GM23338 (cell line): ENCODE data around the gene CD40LG. TPM values are rescaled to one million over a fixed set of nuclear protein-coding genes. Genes with fewer than 3 reads are reported as not detected.

Source experiments
- ATAC-seq: fragments of 200-7000 bp; cut with Tn5 transposase; 3 replicates; pipeline ENCODE4 v1.9.1; 2020
- DNase-seq: peaks from one replicate; pipeline ENCODE4 v3.0.0-alpha.2; 2015; ENCODE audit warnings: low spot score
- H2AFZ ChIP-seq: fragments of 200-600 bp; sonication (generic); 2 replicates; pipeline ENCODE4 v1.8.0; 2016; ENCODE audit warnings: antibody characterized with exemption, mild to moderate bottlenecking, moderate library complexity
- H3F3A ChIP-seq: fragments of 200-600 bp; sonication (generic); replicated peaks from 2 replicates; pipeline ENCODE4 v1.8.0; 2017; ENCODE audit warnings: antibody characterized with exemption, mixed run types, low read depth
- H3K27ac ChIP-seq: fragments of 200-600 bp; sonication (generic); 2 replicates; pipeline ENCODE4 v1.6.1; 2016; ENCODE audit warnings: low read depth
- H3K27me3 ChIP-seq: fragments of 200-600 bp; sonication (generic); 2 replicates; pipeline ENCODE4 v1.8.0; 2016; ENCODE audit warnings: mild to moderate bottlenecking, mixed run types, moderate library complexity; ENCODE audit not compliant: insufficient read depth
- H3K36me3 ChIP-seq: fragments of 200-600 bp; sonication (generic); 2 replicates; pipeline ENCODE4 v1.8.0; 2016; ENCODE audit warnings: mild to moderate bottlenecking; ENCODE audit not compliant: insufficient read depth
- H3K4me1 ChIP-seq: fragments of 200-600 bp; sonication (generic); 2 replicates; pipeline ENCODE4 v1.8.0; 2016; ENCODE audit warnings: mild to moderate bottlenecking, moderate library complexity; ENCODE audit not compliant: insufficient read depth
- H3K4me2 ChIP-seq: fragments of 200-600 bp; sonication (generic); 2 replicates; pipeline ENCODE4 v1.7.1; 2017; ENCODE audit warnings: mixed run types
- H3K4me3 ChIP-seq: fragments of 200-600 bp; sonication (generic); 2 replicates; pipeline ENCODE4 v1.6.1; 2016; ENCODE audit warnings: mixed run types
- H3K79me2 ChIP-seq: fragments of 200-600 bp; sonication (generic); replicated peaks from 2 replicates; pipeline ENCODE4 v1.8.0; 2017; ENCODE audit warnings: mild to moderate bottlenecking; ENCODE audit not compliant: insufficient read depth
- H3K9me2 ChIP-seq: fragments of 200-600 bp; sonication (generic); 2 replicates; pipeline ENCODE4 v1.8.0; 2017; ENCODE audit not compliant: insufficient read depth
- H4K20me1 ChIP-seq: fragments of 200-600 bp; sonication (generic); replicated peaks from 2 replicates; pipeline ENCODE4 v1.8.0; 2017; ENCODE audit warnings: mild to moderate bottlenecking; ENCODE audit not compliant: insufficient read depth
- H3K27ac Mint-ChIP-seq: 2 replicates; pipeline ENCODE4 v1.8.0; 2020; ENCODE audit warnings: inconsistent platforms, mild to moderate bottlenecking, moderate library complexity, mixed read lengths
- H3K27me3 Mint-ChIP-seq: 3 replicates; pipeline ENCODE4 v1.8.0; 2022; ENCODE audit warnings: low read depth, mild to moderate bottlenecking, moderate library complexity, mixed read lengths, inconsistent platforms; ENCODE audit not compliant: insufficient read depth, poor library complexity
- H3K36me3 Mint-ChIP-seq: 3 replicates; pipeline ENCODE4 v1.8.0; 2021; ENCODE audit warnings: low read depth, mild to moderate bottlenecking, inconsistent platforms, moderate library complexity, mixed read lengths
- H3K4me1 Mint-ChIP-seq: 3 replicates; pipeline ENCODE4 v1.8.0; 2020; ENCODE audit warnings: mild to moderate bottlenecking, inconsistent platforms, mixed read lengths
- H3K4me3 Mint-ChIP-seq: 3 replicates; pipeline ENCODE4 v1.8.0; 2021; ENCODE audit warnings: moderate library complexity, mild to moderate bottlenecking, inconsistent platforms, mixed read lengths
- H3K9me3 Mint-ChIP-seq: 3 replicates; pipeline ENCODE4 v1.8.0; 2020; ENCODE audit warnings: moderate library complexity, mild to moderate bottlenecking, inconsistent platforms, mixed read lengths
- CREB1 ChIP-seq: fragments of 250-450 bp; sonication (Bioruptor Pico); IDR thresholded peaks from 2 replicates; pipeline ENCODE4 v1.5.0; 2020; ENCODE audit warnings: low read depth, mild to moderate bottlenecking, moderate library complexity
- NANOG ChIP-seq: IDR thresholded peaks from 2 replicates; pipeline ENCODE4 v1.6.1; 2016; ENCODE audit warnings: antibody characterized with exemption, borderline replicate concordance
- STAT1 ChIP-seq: IDR thresholded peaks from one replicate; pipeline ENCODE4 v1.6.1; 2016; ENCODE audit warnings: antibody characterized with exemption; ENCODE audit not compliant: unreplicated experiment
- ZNF114 ChIP-seq: fragments of 250-450 bp; sonication (Bioruptor Pico); IDR thresholded peaks from 2 replicates; pipeline ENCODE4 v1.5.0; 2020; ENCODE audit warnings: mild to moderate bottlenecking, moderate library complexity
- ZNF331 ChIP-seq: fragments of 250-450 bp; sonication (Bioruptor Pico); IDR thresholded peaks from 2 replicates; pipeline ENCODE4 v1.5.0; 2020; ENCODE audit warnings: low read depth, mild to moderate bottlenecking, moderate library complexity
- ZNF462 ChIP-seq: fragments of 250-450 bp; sonication (Bioruptor Pico); IDR thresholded peaks from 2 replicates; pipeline ENCODE4 v1.5.0; 2020; ENCODE audit warnings: mild to moderate bottlenecking, moderate library complexity
- polyA plus RNA-seq: library from polyadenylated mRNA; unstranded; fragments of >200 nt; fragmentation: Nextera tagmentation; extraction: Ambion mirVana; gene quantifications from 2 replicates; pipeline ENCODE4 v1.2.1, GENCODE V29; 2016
- total RNA-seq: library from RNA; depleted of rRNA; stranded (reverse); fragments of >200 nt; shearing (Covaris generic); gene quantifications from 2 replicates; pipeline ENCODE4 v1.2.3, GENCODE V29; 2014
- TF ChIP-seq, protein P1 (sequence below), 2 experiments: fragments of 200-600 bp in 1 of 2; sonication (generic) in 1 of 2; conservative IDR thresholded peaks; 2 replicates each; pipeline versions ENCODE4 v1.5.1 to v1.6.1; 2016 to 2017; ENCODE audit warnings: antibody characterized with exemption in 2 of 2, low read depth in 2 of 2, mild to moderate bottlenecking in 2 of 2, moderate library complexity in 1 of 2
- TF ChIP-seq, protein P2 (sequence below): IDR thresholded peaks from 2 replicates; pipeline ENCODE4 v1.6.1; 2016; ENCODE audit warnings: antibody characterized with exemption
- TF ChIP-seq, protein P3 (sequence below): IDR thresholded peaks from one replicate; pipeline ENCODE4 v1.6.1; 2018; ENCODE audit warnings: antibody characterized with exemption; ENCODE audit not compliant: unreplicated experiment

The CD40LG gene
- total and polyA plus RNA-seq, 2 experiments from 2014 or later, result not detected

DNA sequence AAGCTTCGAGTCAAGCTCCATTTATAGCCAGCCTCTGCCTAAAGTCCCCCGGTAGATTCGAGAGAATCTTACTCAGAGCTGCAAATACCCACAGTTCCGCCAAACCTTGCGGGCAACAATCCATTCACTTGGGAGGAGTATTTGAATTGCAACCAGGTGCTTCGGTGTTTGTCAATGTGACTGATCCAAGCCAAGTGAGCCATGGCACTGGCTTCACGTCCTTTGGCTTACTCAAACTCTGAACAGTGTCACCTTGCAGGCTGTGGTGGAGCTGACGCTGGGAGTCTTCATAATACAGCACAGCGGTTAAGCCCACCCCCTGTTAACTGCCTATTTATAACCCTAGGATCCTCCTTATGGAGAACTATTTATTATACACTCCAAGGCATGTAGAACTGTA, 11.2 kb downstream of the CD40LG start (continued):
- no peak for TF ChIP-seq ZNF462
- TF ChIP-seq NANOG, result no peak
- TF ChIP-seq, protein P1, sequence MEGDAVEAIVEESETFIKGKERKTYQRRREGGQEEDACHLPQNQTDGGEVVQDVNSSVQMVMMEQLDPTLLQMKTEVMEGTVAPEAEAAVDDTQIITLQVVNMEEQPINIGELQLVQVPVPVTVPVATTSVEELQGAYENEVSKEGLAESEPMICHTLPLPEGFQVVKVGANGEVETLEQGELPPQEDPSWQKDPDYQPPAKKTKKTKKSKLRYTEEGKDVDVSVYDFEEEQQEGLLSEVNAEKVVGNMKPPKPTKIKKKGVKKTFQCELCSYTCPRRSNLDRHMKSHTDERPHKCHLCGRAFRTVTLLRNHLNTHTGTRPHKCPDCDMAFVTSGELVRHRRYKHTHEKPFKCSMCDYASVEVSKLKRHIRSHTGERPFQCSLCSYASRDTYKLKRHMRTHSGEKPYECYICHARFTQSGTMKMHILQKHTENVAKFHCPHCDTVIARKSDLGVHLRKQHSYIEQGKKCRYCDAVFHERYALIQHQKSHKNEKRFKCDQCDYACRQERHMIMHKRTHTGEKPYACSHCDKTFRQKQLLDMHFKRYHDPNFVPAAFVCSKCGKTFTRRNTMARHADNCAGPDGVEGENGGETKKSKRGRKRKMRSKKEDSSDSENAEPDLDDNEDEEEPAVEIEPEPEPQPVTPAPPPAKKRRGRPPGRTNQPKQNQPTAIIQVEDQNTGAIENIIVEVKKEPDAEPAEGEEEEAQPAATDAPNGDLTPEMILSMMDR (conservative IDR thresholded peaks at IDR 0.05; ENCODE audit: low read depth in 2 of 2), result no peak
- no peak for TF ChIP-seq CREB1 (CRISPR knock-in tag)

- Mint-ChIP-seq H3K4me3 (no peak overlapping the region), H3K36me3 (no peaks in the 10 kb centered on the region), H3K27me3 (peaks cover 5% of the 10 kb centered on the region), H3K27ac (no peak overlapping the region), H3K9me3 (peaks cover 4% of the 10 kb centered on the region; the same call in 1 of the 3 replicates), H3K4me1 (peaks cover 8% of the 10 kb centered on the region; the same call in 2 of the 3 replicates)
- Histone ChIP-seq H3K4me3 (no peak overlapping the region), H3K9me2 (no peaks in the 10 kb centered on the region), H3K27ac (no peak overlapping the region), H2AFZ (no peak overlapping the region), H3K36me3 (no peaks in the 10 kb centered on the region), H3K4me2 (no peak overlapping the region), H3K79me2 (no peaks in the 10 kb centered on the region), H3K4me1 (no peaks in the 10 kb centered on the region), H3F3A (no peaks in the 10 kb centered on the region), H3K27me3 (no peaks in the 10 kb centered on the region), H4K20me1 (no peaks in the 10 kb centered on the region)
- no peak for DNase-seq
- ATAC-seq, result no peak
- TF ChIP-seq, protein P2, sequence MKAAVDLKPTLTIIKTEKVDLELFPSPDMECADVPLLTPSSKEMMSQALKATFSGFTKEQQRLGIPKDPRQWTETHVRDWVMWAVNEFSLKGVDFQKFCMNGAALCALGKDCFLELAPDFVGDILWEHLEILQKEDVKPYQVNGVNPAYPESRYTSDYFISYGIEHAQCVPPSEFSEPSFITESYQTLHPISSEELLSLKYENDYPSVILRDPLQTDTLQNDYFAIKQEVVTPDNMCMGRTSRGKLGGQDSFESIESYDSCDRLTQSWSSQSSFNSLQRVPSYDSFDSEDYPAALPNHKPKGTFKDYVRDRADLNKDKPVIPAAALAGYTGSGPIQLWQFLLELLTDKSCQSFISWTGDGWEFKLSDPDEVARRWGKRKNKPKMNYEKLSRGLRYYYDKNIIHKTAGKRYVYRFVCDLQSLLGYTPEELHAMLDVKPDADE, result no peak
- TF ChIP-seq, protein P3, sequence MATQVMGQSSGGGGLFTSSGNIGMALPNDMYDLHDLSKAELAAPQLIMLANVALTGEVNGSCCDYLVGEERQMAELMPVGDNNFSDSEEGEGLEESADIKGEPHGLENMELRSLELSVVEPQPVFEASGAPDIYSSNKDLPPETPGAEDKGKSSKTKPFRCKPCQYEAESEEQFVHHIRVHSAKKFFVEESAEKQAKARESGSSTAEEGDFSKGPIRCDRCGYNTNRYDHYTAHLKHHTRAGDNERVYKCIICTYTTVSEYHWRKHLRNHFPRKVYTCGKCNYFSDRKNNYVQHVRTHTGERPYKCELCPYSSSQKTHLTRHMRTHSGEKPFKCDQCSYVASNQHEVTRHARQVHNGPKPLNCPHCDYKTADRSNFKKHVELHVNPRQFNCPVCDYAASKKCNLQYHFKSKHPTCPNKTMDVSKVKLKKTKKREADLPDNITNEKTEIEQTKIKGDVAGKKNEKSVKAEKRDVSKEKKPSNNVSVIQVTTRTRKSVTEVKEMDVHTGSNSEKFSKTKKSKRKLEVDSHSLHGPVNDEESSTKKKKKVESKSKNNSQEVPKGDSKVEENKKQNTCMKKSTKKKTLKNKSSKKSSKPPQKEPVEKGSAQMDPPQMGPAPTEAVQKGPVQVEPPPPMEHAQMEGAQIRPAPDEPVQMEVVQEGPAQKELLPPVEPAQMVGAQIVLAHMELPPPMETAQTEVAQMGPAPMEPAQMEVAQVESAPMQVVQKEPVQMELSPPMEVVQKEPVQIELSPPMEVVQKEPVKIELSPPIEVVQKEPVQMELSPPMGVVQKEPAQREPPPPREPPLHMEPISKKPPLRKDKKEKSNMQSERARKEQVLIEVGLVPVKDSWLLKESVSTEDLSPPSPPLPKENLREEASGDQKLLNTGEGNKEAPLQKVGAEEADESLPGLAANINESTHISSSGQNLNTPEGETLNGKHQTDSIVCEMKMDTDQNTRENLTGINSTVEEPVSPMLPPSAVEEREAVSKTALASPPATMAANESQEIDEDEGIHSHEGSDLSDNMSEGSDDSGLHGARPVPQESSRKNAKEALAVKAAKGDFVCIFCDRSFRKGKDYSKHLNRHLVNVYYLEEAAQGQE, result no peak
- TF ChIP-seq STAT1 (no peak), ZNF114 (CRISPR knock-in tag) (no peak), ZNF331 (CRISPR knock-in tag) (no peak), NANOG (no peak)
Measured at GRCh38 chrX:136660896-136661295, 12.9 kb downstream of the CD40LG start.
